H9 (cell line): ENCODE results near the gene IFITM1. TPM values are rescaled to one million over a fixed set of nuclear protein-coding genes. Genes with fewer than 3 reads are reported as not detected.
A peak's percentile ranks its signal among the peaks of the same experiment; 100 is the strongest.

ENCODE experiments used
- DNase-seq: peaks from one replicate; pipeline ENCODE4 v3.0.0-alpha.2; 2017
- H2AFZ ChIP-seq: one replicate; pipeline ENCODE4 v1.6.1; 2013; ENCODE audit warnings: mild to moderate bottlenecking, low read length, control low read depth, moderate library complexity
- H2AK5ac ChIP-seq: 2 replicates; pipeline ENCODE4 v1.6.1; 2013; ENCODE audit warnings: low read length, control low read depth, mixed read lengths; ENCODE audit not compliant: insufficient read length
- H2BK120ac ChIP-seq: one replicate; pipeline ENCODE4 v1.6.1; 2013; ENCODE audit warnings: low read depth, mild to moderate bottlenecking, low read length, control low read depth, inconsistent platforms; ENCODE audit not compliant: poor library complexity, severe bottlenecking
- H2BK12ac ChIP-seq: 2 replicates; pipeline ENCODE4 v1.6.1; 2013; ENCODE audit warnings: low read length, control low read depth, mixed read lengths, low read depth; ENCODE audit not compliant: insufficient read length
- H2BK15ac ChIP-seq: 2 replicates; pipeline ENCODE4 v1.6.1; 2013; ENCODE audit warnings: low read depth, low read length, control low read depth
- H2BK20ac ChIP-seq: one replicate; pipeline ENCODE4 v1.6.1; 2013; ENCODE audit warnings: low read depth, mild to moderate bottlenecking, low read length, control low read depth, inconsistent platforms; ENCODE audit not compliant: poor library complexity, severe bottlenecking
- H2BK5ac ChIP-seq: 2 replicates; pipeline ENCODE4 v1.6.1; 2013; ENCODE audit warnings: low read length, control low read depth, mixed read lengths; ENCODE audit not compliant: insufficient read length
- H3K14ac ChIP-seq: 2 replicates; pipeline ENCODE4 v1.6.1; 2013; ENCODE audit warnings: low read length, control low read depth; ENCODE audit not compliant: insufficient read depth
- H3K18ac ChIP-seq: 2 replicates; pipeline ENCODE4 v1.6.1; 2013; ENCODE audit warnings: low read depth, mild to moderate bottlenecking, mixed read lengths, low read length, control low read depth; ENCODE audit not compliant: insufficient read length
- H3K23ac ChIP-seq: 2 replicates; pipeline ENCODE4 v1.6.1; 2013; ENCODE audit warnings: low read length, control low read depth, mixed read lengths, low read depth; ENCODE audit not compliant: insufficient read length
- H3K23me2 ChIP-seq: 2 replicates; pipeline ENCODE4 v1.6.1; 2013; ENCODE audit warnings: low read depth, mild to moderate bottlenecking, mixed read lengths, low read length, control low read depth; ENCODE audit not compliant: insufficient read length, poor library complexity, severe bottlenecking
- H3K27ac ChIP-seq: 2 replicates; pipeline ENCODE4 v1.5.1; 2013; ENCODE audit warnings: low read length, control low read depth, mixed read lengths, low read depth; ENCODE audit not compliant: insufficient read length
- H3K27me3 ChIP-seq: 2 replicates; pipeline ENCODE4 v1.6.1; 2013; ENCODE audit warnings: low read length, control low read depth, inconsistent platforms; ENCODE audit not compliant: insufficient read depth
- H3K4ac ChIP-seq: 2 replicates; pipeline ENCODE4 v1.6.1; 2013; ENCODE audit warnings: low read depth, mild to moderate bottlenecking, control low read depth, inconsistent platforms, low read length, moderate library complexity
- H3K4me1 ChIP-seq: 2 replicates; pipeline ENCODE4 v1.6.1; 2013; ENCODE audit warnings: low read length, control low read depth, inconsistent platforms; ENCODE audit not compliant: insufficient read depth
- H3K4me2 ChIP-seq: 2 replicates; pipeline ENCODE4 v1.6.1; 2013; ENCODE audit warnings: low read length, control low read depth, mixed read lengths; ENCODE audit not compliant: insufficient read length, insufficient read depth
- H3K56ac ChIP-seq: 2 replicates; pipeline ENCODE4 v1.6.1; 2013; ENCODE audit warnings: low read depth, mild to moderate bottlenecking, mixed read lengths, low read length, control low read depth; ENCODE audit not compliant: insufficient read length
- H3K79me1 ChIP-seq: 2 replicates; pipeline ENCODE4 v1.6.1; 2013; ENCODE audit warnings: low read depth, mild to moderate bottlenecking, moderate library complexity, low read length, control low read depth, inconsistent platforms; ENCODE audit not compliant: insufficient read depth, poor library complexity, severe bottlenecking
- H3K79me2 ChIP-seq: 2 replicates; pipeline ENCODE4 v1.6.1; 2013; ENCODE audit warnings: low read length, control low read depth, inconsistent platforms; ENCODE audit not compliant: insufficient read depth
- H3K9ac ChIP-seq: 2 replicates; pipeline ENCODE4 v1.6.1; 2013; ENCODE audit warnings: low read length, control low read depth, mixed read lengths; ENCODE audit not compliant: insufficient read length; ENCODE audit errors: extremely low read depth
- H3K9me3 ChIP-seq: one replicate; pipeline ENCODE4 v1.6.1; 2013; ENCODE audit warnings: low read depth, low read length, inconsistent platforms; ENCODE audit not compliant: control insufficient read depth
- H3T11ph ChIP-seq: one replicate; pipeline ENCODE4 v1.6.1; 2013; ENCODE audit warnings: mild to moderate bottlenecking, low read length, control low read depth, inconsistent platforms
- H4K20me1 ChIP-seq: one replicate; pipeline ENCODE4 v1.6.1; 2013; ENCODE audit not compliant: control insufficient read depth, insufficient read length, insufficient read depth
- H4K5ac ChIP-seq: 2 replicates; pipeline ENCODE4 v1.6.1; 2013; ENCODE audit warnings: low read depth, mild to moderate bottlenecking, mixed read lengths, low read length, control low read depth; ENCODE audit not compliant: insufficient read length
- H4K8ac ChIP-seq: replicated peaks from 2 replicates; pipeline ENCODE4 v1.6.1; 2013; ENCODE audit warnings: low read length, control low read depth, mixed read lengths, low read depth; ENCODE audit not compliant: insufficient read length
- H4K91ac ChIP-seq: 2 replicates; pipeline ENCODE4 v1.6.1; 2013; ENCODE audit warnings: low read depth, mild to moderate bottlenecking, moderate library complexity, mixed read lengths, low read length, control low read depth; ENCODE audit not compliant: insufficient read length
- H3K27ac Mint-ChIP-seq, 3 experiments: 2 replicates in 2 of 3; 3 replicates in 1 of 3; pipeline ENCODE4 v1.8.0; 2020 to 2021; ENCODE audit warnings: mixed read lengths in 3 of 3, mild to moderate bottlenecking in 1 of 3, moderate library complexity in 1 of 3
- H3K27me3 Mint-ChIP-seq: 2 replicates; pipeline ENCODE4 v1.8.0; 2021; ENCODE audit warnings: low read depth, mild to moderate bottlenecking, moderate library complexity, mixed read lengths
- H3K36me3 Mint-ChIP-seq, 3 experiments: 2 replicates in 2 of 3; 3 replicates in 1 of 3; pipeline ENCODE4 v1.8.0; 2020 to 2021; ENCODE audit warnings: low read depth in 3 of 3, mixed read lengths in 3 of 3; ENCODE audit not compliant: insufficient read depth in 1 of 3
- H3K4me1 Mint-ChIP-seq, 2 experiments: 2 replicates each; pipeline ENCODE4 v1.8.0; 2020; ENCODE audit warnings: mixed read lengths in 2 of 2
- H3K4me3 Mint-ChIP-seq, 2 experiments: 2 replicates in 1 of 2; 3 replicates in 1 of 2; pipeline ENCODE4 v1.8.0; 2020 to 2021; ENCODE audit warnings: mild to moderate bottlenecking in 2 of 2, mixed read lengths in 2 of 2, moderate library complexity in 1 of 2
- H3K9me3 Mint-ChIP-seq, 2 experiments: 2 replicates in 1 of 2; 3 replicates in 1 of 2; pipeline ENCODE4 v1.8.0; 2020; ENCODE audit warnings: mild to moderate bottlenecking in 2 of 2, mixed read lengths in 2 of 2, moderate library complexity in 1 of 2
- CTCF ChIP-seq: fragments of 200-600 bp; sonication (generic); conservative IDR thresholded peaks from 3 replicates; pipeline ENCODE4 v1.8.0; 2021; ENCODE audit warnings: antibody characterized with exemption, mild to moderate bottlenecking
- WGBS: extraction: QIAGEN DNeasy Blood & Tissue Kit; methylation state at CpG from one replicate; pipeline ENCODE4 v1.1.7; 2013; ENCODE audit warnings: missing lambda C conversion rate, low lambda C conversion rate, mixed read lengths; ENCODE audit not compliant: insufficient read length; ENCODE audit errors: extremely low coverage; 5-methylcytosine and 5-hydroxymethylcytosine counted together
- total RNA-seq: library from RNA; stranded (reverse); gene quantifications from 2 replicates; pipeline ENCODE4 v1.2.1, GENCODE V29; 2021

The IFITM1 gene
- total RNA-seq, 1 experiment from 2014 or later: 500 TPM

- TF ChIP-seq CTCF: no peak; the same call in 2 of the 3 replicates
- WGBS: no CpG with 5 or more reads among the region's 10 CpGs
- H3K79me1 ChIP-seq: no peaks in the 10 kb centered on the region
These were observed 8.0 kb upstream of the IFITM1 start for GRCh38 chr11:305844-306211.

More at GRCh38 chr11:305844-306211, 8.0 kb upstream of the IFITM1 start:
- peaks cover 59 to 71% of the 10 kb centered on the region in 2 experiments for H3K4me1 Mint-ChIP-seq
- Histone ChIP-seq H4K5ac (no peak overlapping the region), H3K4ac (no peak overlapping the region), H3K27me3 (no peaks in the 10 kb centered on the region), H3K4me2 (peak overlapping the region; percentile 40), H2AFZ (no peak overlapping the region), H3K18ac (peak overlapping the region; percentile 6), H3K4me1 (peaks cover 15% of the 10 kb centered on the region; the same call in 1 of the 2 replicates), H3K79me2 (no peaks in the 10 kb centered on the region), H3K56ac (peak overlapping the region; percentile 9), H4K8ac (no peak overlapping the region), H3K27ac (peak overlapping the region; percentile 86), H2AK5ac (no peak overlapping the region), H4K91ac (no peak overlapping the region), H2BK5ac (no peak overlapping the region), H3K14ac (no peak overlapping the region), H2BK12ac (peak overlapping the region; percentile 7), H2BK20ac (no peak overlapping the region), H3T11ph (no peak overlapping the region), H2BK120ac (no peak overlapping the region), H2BK15ac (no peak overlapping the region), H3K23me2 (peaks cover 2% of the 10 kb centered on the region), H4K20me1 (no peaks in the 10 kb centered on the region), H3K9ac (no peak overlapping the region), H3K23ac (no peak overlapping the region), H3K9me3 (no peaks in the 10 kb centered on the region)
- peaks cover 0 to 10% (median 9%) of the 10 kb centered on the region in 3 experiments; a peak in 6 of 7 replicates for H3K36me3 Mint-ChIP-seq
- peak overlapping the region; percentile 90 to 96 (median 91) for H3K27ac Mint-ChIP-seq
- H3K4me3 Mint-ChIP-seq: peak overlapping the region in 1 of 2 experiments; percentile 60; a peak in 3 of 5 replicates
- no peaks in the 10 kb centered on the region for H3K27me3 Mint-ChIP-seq
- peaks cover 2 to 10% of the 10 kb centered on the region in 2 experiments; a peak in 3 of 5 replicates for H3K9me3 Mint-ChIP-seq
- no peak for DNase-seq
